ENCODE results near the gene C16orf89. TPM values are rescaled to one million over a fixed set of nuclear protein-coding genes. Genes with fewer than 3 reads are reported as not detected.

Gene C16orf89
- total RNA-seq, 4 donors from 2014 or later, result 0.62 to 21.0 (median 7.7) TPM

- ATAC-seq, result no peak
- peaks cover 0 to 22% (median 10%) of the 10 kb centered on the region in 3 donors for H3K4me1 ChIP-seq
- WGBS, 2 donors (ENCODE audit: low coverage in 1 of 2), result 92 to 98% methylated on average over 6 to 7 of the region's 9 CpGs
- TF ChIP-seq EP300 (IDR thresholded peaks at IDR 0.05) (no peak), CTCF (IDR thresholded peaks at IDR 0.05) (no peak), POLR2AphosphoS5 (IDR thresholded peaks at IDR 0.05) (no peak)
- H3K36me3 ChIP-seq, result peaks cover 0 to 8% of the 10 kb centered on the region in 2 donors
- no peak overlapping the region for H3K27ac ChIP-seq
- no peaks in the 10 kb centered on the region for H3K9me3 ChIP-seq
- H3K4me3 ChIP-seq, result no peak overlapping the region
- no peaks in the 10 kb centered on the region for H3K27me3 ChIP-seq
Measured at GRCh38 chr16:5069048-5069447, 3.3 kb upstream of the C16orf89 start.

- WGBS, 2 donors (ENCODE audit: low coverage in 1 of 2), result 60 to 64% methylated on average over 4 of the region's 6 CpGs
- ATAC-seq, result no peak
- no peaks in the 10 kb centered on the region for H3K27me3 ChIP-seq
- H3K9me3 ChIP-seq, result no peaks in the 10 kb centered on the region
- H3K4me3 ChIP-seq, result no peak overlapping the region
- no peak overlapping the region for H3K27ac ChIP-seq
- peaks cover 0 to 9% (median 3%) of the 10 kb centered on the region in 3 donors for H3K4me1 ChIP-seq
- no peak for TF ChIP-seq EP300 (IDR thresholded peaks at IDR 0.05)
- no peak for TF ChIP-seq POLR2A (IDR thresholded peaks at IDR 0.05)
- TF ChIP-seq POLR2AphosphoS5 (IDR thresholded peaks at IDR 0.05), result no peak
- TF ChIP-seq CTCF (IDR thresholded peaks at IDR 0.05), result no peak
- no peaks in the 10 kb centered on the region for H3K36me3 ChIP-seq
Measured at GRCh38 chr16:5066511-5066910, 755 bp upstream of the C16orf89 start.

- no peak for ATAC-seq
- TF ChIP-seq EP300 (IDR thresholded peaks at IDR 0.05) (no peak), POLR2AphosphoS5 (IDR thresholded peaks at IDR 0.05) (no peak), POLR2A (IDR thresholded peaks at IDR 0.05) (no peak), CTCF (IDR thresholded peaks at IDR 0.05) (no peak)
- H3K4me1 ChIP-seq, result no peaks in the 10 kb centered on the region
- no peaks in the 10 kb centered on the region for H3K36me3 ChIP-seq
- peaks cover 3% of the 10 kb centered on the region for H3K27me3 ChIP-seq
- 35% methylated on average over 3 of the region's 8 CpGs; no CpG with 5 or more reads in 1 of the 2 donors for WGBS, 2 donors (ENCODE audit: low coverage in 1 of 2)
- no peak overlapping the region for H3K27ac ChIP-seq
- no peaks in the 10 kb centered on the region for H3K9me3 ChIP-seq
- peak overlapping the region in 1 of 2 donors; percentile 16 for H3K4me3 ChIP-seq
Measured at GRCh38 chr16:5065326-5065725, 430 bp downstream of the C16orf89 start.

- Histone ChIP-seq H3K4me3 (peak overlapping the region in 1 of 2 donors; percentile 16), H3K36me3 (no peaks in the 10 kb centered on the region), H3K4me1 (no peaks in the 10 kb centered on the region), H3K27ac (no peak overlapping the region), H3K9me3 (no peaks in the 10 kb centered on the region), H3K27me3 (peaks cover 7% of the 10 kb centered on the region)
- no peak for ATAC-seq
- 42% methylated on average over 2 of the region's 7 CpGs; no CpG with 5 or more reads in 1 of the 2 donors for WGBS, 2 donors (ENCODE audit: low coverage in 1 of 2)
- TF ChIP-seq EP300 (IDR thresholded peaks at IDR 0.05) (no peak), POLR2AphosphoS5 (IDR thresholded peaks at IDR 0.05) (no peak), CTCF (IDR thresholded peaks at IDR 0.05) (no peak), POLR2A (IDR thresholded peaks at IDR 0.05) (no peak)
Measured at GRCh38 chr16:5064915-5065314, 841 bp downstream of the C16orf89 start.
